Pulmonary artery endothelial cell (primary cell): ENCODE data around the gene ZRANB3. TPM values are rescaled to one million over a fixed set of nuclear protein-coding genes. Genes with fewer than 3 reads are reported as not detected.
A peak's percentile ranks its signal among the peaks of the same experiment; 100 is the strongest.

Experiments
- DNase-seq: peaks from one replicate; pipeline ENCODE4 v3.0.0-alpha.2; 2011; ENCODE audit warnings: low read depth, low spot score
- total RNA-seq: library from RNA; depleted of rRNA; stranded (reverse); fragments of >200 nt; gene quantifications from 2 replicates; pipeline ENCODE4 v1.2.3, GENCODE V29; 2014

Gene ZRANB3
- total RNA-seq, 1 donor from 2014 or later = 5.1 TPM

- no peak for DNase-seq
Observed at GRCh38 chr2:135182190-135182589, 348.8 kb downstream of the ZRANB3 start.

- DNase-seq = no peak
Observed at GRCh38 chr2:135179689-135180088, 351.3 kb downstream of the ZRANB3 start.

GRCh38 chr2:135175177-135175576 lies 355.8 kb downstream of the ZRANB3 start:
- no peak for DNase-seq

- no peak for DNase-seq
Observed at GRCh38 chr2:135174810-135175093, 356.3 kb downstream of the ZRANB3 start.

GRCh38 chr2:135174049-135174809 lies 356.8 kb downstream of the ZRANB3 start:
- no peak for DNase-seq

GRCh38 chr2:135169900-135170753 lies 360.9 kb downstream of the ZRANB3 start:
- no peak for DNase-seq

GRCh38 chr2:135168204-135168856 lies 362.7 kb downstream of the ZRANB3 start:
- DNase-seq = no peak

- no peak for DNase-seq
Observed at GRCh38 chr2:135167273-135167672, 363.7 kb downstream of the ZRANB3 start.

GRCh38 chr2:135164431-135164830 lies 366.6 kb downstream of the ZRANB3 start:
- DNase-seq = peak; percentile 19

- DNase-seq = no peak
Observed at GRCh38 chr2:135163901-135164300, 367.1 kb downstream of the ZRANB3 start.

- DNase-seq = no peak
Observed at GRCh38 chr2:135163306-135163705, 367.7 kb downstream of the ZRANB3 start.

GRCh38 chr2:135162786-135163185 lies 368.2 kb downstream of the ZRANB3 start:
- DNase-seq = no peak

- DNase-seq = no peak
Observed at GRCh38 chr2:135162377-135162776, 368.6 kb downstream of the ZRANB3 start.

- no peak for DNase-seq
Observed at GRCh38 chr2:135159191-135159590, 371.8 kb downstream of the ZRANB3 start.

- no peak for DNase-seq
Observed at GRCh38 chr2:135157856-135158255, 373.2 kb downstream of the ZRANB3 start.

- no peak for DNase-seq
Observed at GRCh38 chr2:135154962-135155361, 376.1 kb downstream of the ZRANB3 start.

- DNase-seq = no peak
Observed at GRCh38 chr2:135152361-135152760, 378.7 kb downstream of the ZRANB3 start.

- no peak for DNase-seq
Observed at GRCh38 chr2:135151615-135152014, 379.4 kb downstream of the ZRANB3 start.

GRCh38 chr2:135150725-135151124 lies 380.3 kb downstream of the ZRANB3 start:
- no peak for DNase-seq

- DNase-seq = no peak
Observed at GRCh38 chr2:135149251-135149650, 381.8 kb downstream of the ZRANB3 start.

- no peak for DNase-seq
Observed at GRCh38 chr2:135144343-135144742, 386.7 kb downstream of the ZRANB3 start.

GRCh38 chr2:135142323-135142722 lies 388.7 kb downstream of the ZRANB3 start:
- no peak for DNase-seq
